Ectodermal cell (in vitro differentiated cells): ENCODE measurements around the gene CACHD1.

Source experiments
- H3K27ac ChIP-seq: 2 replicates; pipeline ENCODE4 v1.7.0; 2013; ENCODE audit warnings: mild to moderate bottlenecking, low read depth, low read length; ENCODE audit not compliant: insufficient read depth, poor library complexity, severe bottlenecking
- H3K27me3 ChIP-seq: 2 replicates; pipeline ENCODE4 v1.7.0; 2013; ENCODE audit warnings: mild to moderate bottlenecking, low read length; ENCODE audit not compliant: insufficient read depth, control insufficient read depth, poor library complexity, severe bottlenecking
- H3K36me3 ChIP-seq: one replicate; pipeline ENCODE4 v1.7.0; 2013; ENCODE audit warnings: low read length; ENCODE audit not compliant: control insufficient read depth, insufficient read depth
- H3K4me1 ChIP-seq: one replicate; pipeline ENCODE4 v1.7.0; 2013; ENCODE audit warnings: low read length; ENCODE audit not compliant: control insufficient read depth, insufficient read depth
- H3K4me3 ChIP-seq: 2 replicates; pipeline ENCODE4 v1.7.0; 2013; ENCODE audit warnings: low read depth, low read length, control low read depth; ENCODE audit not compliant: insufficient read depth
- H3K9me3 ChIP-seq: 2 replicates; pipeline ENCODE4 v1.7.0; 2013; ENCODE audit warnings: mild to moderate bottlenecking, low read length, moderate library complexity; ENCODE audit not compliant: control insufficient read depth
- WGBS, 2 experiments: methylation state at CpG; one replicate each; pipeline ENCODE4 v1.1.7; 2013; ENCODE audit warnings: missing lambda C conversion rate in 2 of 2; 5-methylcytosine and 5-hydroxymethylcytosine counted together

The CACHD1 gene

DNA sequence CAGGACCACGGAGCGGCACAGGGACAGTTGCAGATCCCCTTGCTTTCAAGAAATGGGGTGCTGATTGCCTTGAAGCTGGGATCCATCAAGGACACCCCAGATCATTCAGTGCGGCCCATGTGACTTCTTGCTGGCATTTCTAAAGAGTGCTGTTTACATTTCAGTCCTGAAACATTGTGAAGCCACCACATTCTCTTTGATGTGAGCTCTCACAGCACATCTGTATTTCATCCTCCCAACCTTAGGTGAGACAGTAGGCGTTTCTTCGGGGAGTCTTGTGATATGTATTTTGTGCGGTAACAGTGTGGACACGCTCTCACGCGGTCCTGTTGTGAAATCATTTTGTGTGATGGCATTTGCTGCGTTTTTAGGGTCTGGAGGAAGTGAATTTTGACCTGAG is 57.2 kb downstream of the CACHD1 start:
- no peak overlapping the region for H3K4me3 ChIP-seq
- peaks cover 37% of the 10 kb centered on the region for H3K4me1 ChIP-seq
- WGBS, 2 experiments: 86 to 89% methylated on average over 10 of the region's 10 CpGs
- no peak overlapping the region for H3K27ac ChIP-seq
- H3K9me3 ChIP-seq: no peaks in the 10 kb centered on the region
- H3K36me3 ChIP-seq: no peaks in the 10 kb centered on the region
- H3K27me3 ChIP-seq: no peaks in the 10 kb centered on the region

DNA sequence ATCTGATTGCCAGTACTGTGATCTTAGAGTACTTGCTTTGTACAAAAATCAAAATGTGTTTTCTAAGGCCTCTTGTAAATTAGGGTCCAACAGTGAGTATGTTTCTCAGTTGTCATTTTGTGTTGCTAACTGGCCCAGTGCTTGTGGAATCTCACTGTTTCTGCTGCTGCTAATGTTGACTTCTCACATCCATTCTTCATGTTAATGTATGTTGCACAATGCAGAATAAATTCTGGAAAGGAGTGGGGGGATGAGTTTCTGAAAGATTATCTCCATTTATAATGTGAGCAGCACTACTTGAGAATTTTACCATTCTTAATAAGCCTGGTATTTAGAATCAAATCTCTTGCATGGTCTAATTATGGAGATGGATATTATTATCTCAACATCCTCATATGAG is 57.9 kb downstream of the CACHD1 start:
- H3K27ac ChIP-seq: no peak overlapping the region
- no peaks in the 10 kb centered on the region for H3K36me3 ChIP-seq
- H3K9me3 ChIP-seq: no peaks in the 10 kb centered on the region
- no peaks in the 10 kb centered on the region for H3K27me3 ChIP-seq
- peaks cover 31% of the 10 kb centered on the region for H3K4me1 ChIP-seq
- H3K4me3 ChIP-seq: no peak overlapping the region

DNA sequence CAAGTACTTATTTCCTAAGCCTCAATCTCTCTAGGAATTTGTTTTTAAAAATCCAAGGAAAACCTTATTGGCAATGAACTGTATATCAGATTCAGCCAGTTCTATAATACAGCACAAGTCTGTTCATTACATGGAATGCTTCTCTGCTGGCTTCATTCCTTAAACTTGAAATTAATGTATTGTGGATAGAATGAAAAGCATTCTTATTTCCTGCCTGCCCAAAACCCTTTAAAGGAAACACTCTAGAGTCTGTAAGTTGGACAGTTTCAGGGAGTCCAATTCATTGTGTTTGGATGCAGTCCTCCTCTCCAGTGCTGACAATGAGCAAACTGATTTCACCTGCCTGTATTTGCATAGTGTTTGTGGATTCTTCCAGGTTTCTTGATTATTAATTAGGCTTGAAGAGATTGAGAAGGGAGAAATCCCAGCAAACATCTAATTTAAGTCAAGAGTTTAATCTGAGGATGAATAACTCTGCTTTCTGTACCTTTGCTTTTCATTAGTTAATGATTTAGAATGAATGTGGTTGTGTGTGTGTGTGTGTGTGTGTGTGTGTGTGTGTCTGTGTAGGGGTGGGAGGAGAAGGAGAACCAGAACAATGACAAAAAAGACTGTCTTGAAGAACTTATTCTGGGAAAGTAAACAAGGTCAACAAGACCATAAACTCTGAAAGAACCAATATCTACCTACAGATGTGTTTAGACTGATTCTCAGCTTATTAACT is 61.2 kb downstream of the CACHD1 start:
- no peak overlapping the region for H3K27ac ChIP-seq
- no peaks in the 10 kb centered on the region for H3K27me3 ChIP-seq

DNA sequence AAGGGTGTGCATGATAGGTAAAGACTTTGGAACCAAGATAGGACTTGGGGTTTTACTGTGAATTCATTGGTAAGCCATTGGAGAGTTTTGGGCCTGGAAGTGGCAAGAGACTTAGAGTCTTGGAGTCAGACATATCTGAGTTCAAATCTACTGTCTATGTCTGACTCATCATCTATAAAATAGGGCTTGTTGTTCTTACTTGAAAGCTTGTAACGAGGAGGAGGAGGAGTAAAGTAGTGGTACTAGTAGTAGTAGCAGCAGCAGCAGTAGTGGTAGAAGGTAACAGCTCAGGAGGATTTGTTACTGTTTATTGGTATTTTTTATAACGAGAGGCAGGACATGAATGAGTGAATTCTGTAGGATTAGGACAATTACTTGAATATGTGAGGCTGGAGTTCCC is 62.7 kb downstream of the CACHD1 start:
- 95 to 97% methylated on average over 2 of the region's 2 CpGs for WGBS, 2 experiments
- peaks cover 16% of the 10 kb centered on the region for H3K4me1 ChIP-seq

More for the DNA sequence above, 61.2 kb downstream of the CACHD1 start:
- H3K36me3 ChIP-seq: peaks cover 3% of the 10 kb centered on the region
- H3K9me3 ChIP-seq: no peaks in the 10 kb centered on the region
- peaks cover 13% of the 10 kb centered on the region for H3K4me1 ChIP-seq
- H3K4me3 ChIP-seq: no peak overlapping the region

DNA sequence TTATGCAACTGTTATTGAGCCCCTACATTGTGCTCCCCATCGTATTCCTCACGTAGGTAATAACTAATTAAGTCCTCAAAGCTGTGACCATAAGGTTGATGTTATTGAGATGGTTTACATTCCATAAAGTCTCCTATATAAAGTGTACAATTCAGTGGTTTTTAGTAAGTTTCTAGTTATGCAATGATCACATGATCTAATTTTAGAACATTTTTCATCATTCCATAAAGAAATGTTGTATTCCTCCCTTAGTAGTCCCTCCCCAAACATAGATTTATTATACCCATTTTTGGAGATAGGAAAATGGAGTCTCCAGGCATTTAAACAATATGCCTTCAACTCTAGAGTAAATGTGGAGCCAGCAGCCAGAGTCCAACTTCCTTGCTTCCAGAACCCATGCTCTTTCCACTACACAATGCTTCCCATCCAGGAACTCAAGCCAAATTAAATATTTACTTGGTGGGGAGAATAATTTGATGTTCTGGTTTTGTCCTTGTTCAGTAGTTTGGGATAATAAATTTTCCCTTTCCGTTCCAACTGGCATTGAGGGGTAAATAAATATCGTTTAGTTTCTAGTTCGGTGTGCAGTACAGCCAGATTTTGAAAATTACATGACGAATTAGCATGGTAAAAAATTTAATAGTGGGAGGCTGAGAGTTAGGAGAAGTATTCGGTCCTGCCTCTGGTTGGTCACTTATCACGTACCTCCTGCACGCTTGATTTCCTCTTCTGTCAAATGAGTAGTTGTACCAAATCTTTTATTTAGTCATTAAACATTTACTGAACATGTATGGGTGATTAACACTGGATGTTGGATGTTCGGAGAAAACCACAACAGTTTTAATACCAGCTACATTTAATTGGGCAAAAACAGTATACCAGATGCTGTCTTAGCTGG is 66.3 kb downstream of the CACHD1 start:
- no peaks in the 10 kb centered on the region for H3K9me3 ChIP-seq
- no peak overlapping the region for H3K4me3 ChIP-seq
- no peak overlapping the region for H3K27ac ChIP-seq
- whole genome bisulfite sequencing, 2 experiments: 95 to 96% methylated on average over 6 to 10 of the region's 10 CpGs
- peaks cover 42% of the 10 kb centered on the region for H3K4me1 ChIP-seq
- H3K36me3 ChIP-seq: peaks cover 3% of the 10 kb centered on the region
- H3K27me3 ChIP-seq: no peaks in the 10 kb centered on the region

More for the DNA sequence above, 62.7 kb downstream of the CACHD1 start:
- H3K4me3 ChIP-seq: no peak overlapping the region
- no peaks in the 10 kb centered on the region for H3K27me3 ChIP-seq
- peaks cover 3% of the 10 kb centered on the region for H3K36me3 ChIP-seq
- no peaks in the 10 kb centered on the region for H3K9me3 ChIP-seq
- no peak overlapping the region for H3K27ac ChIP-seq

DNA sequence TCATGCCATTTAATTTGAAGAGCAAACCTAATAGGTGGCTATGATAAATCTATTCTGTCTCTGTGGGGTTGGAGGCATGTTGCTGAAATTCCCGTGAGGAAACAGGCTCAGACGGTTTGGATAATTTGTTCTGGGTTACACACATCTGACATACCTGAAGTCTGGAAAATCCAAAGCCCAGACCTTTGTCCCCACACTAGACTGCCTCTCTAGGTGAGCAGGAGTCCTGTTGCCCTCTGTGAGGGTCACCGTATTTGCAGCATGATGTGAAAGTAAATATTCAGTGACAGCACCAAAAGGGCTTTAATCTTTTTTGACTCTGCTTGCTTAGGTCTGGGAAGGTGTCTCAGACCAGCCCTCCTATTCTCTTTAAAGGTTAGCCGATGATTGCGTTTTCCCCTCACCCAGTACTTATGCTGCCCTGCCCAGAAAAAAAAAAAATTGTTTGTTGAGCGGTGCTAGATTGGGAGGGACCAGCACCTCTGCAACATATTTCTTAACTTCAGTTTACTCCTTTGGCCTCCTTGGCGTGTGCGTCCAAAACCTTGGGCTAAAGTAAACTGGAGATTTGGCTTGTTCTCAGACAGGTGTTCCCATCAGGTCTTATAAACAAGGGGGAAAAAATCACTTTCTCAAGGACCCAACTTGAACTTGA is 67.0 kb downstream of the CACHD1 start:
- H3K27ac ChIP-seq: no peak overlapping the region
- no peaks in the 10 kb centered on the region for H3K27me3 ChIP-seq
- 78 to 81% methylated on average over 8 of the region's 8 CpGs for WGBS, 2 experiments
- peaks cover 3% of the 10 kb centered on the region for H3K36me3 ChIP-seq
- H3K9me3 ChIP-seq: no peaks in the 10 kb centered on the region
- peaks cover 42% of the 10 kb centered on the region for H3K4me1 ChIP-seq
- no peak overlapping the region for H3K4me3 ChIP-seq

DNA sequence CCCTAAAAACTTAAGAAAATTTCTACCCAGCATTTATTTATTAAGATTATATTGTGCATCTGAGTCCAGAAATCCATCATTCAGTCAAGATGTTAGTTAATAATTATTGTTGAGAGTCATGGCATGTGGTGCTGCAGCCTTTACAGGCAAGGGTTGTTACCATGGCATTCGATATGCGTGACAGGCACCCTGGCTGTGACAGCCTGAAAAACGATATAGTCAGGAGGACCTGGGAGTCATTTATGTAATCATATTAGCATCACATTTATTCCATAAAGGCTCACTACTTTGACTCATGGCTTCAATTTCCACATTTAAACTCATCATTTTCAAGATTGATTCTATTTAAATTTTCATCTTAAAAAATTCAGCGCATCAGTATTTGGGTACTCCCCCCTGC is 68.0 kb downstream of the CACHD1 start:
- H3K27me3 ChIP-seq: no peaks in the 10 kb centered on the region
- H3K36me3 ChIP-seq: peaks cover 3% of the 10 kb centered on the region
- no peak overlapping the region for H3K4me3 ChIP-seq
- H3K27ac ChIP-seq: no peak overlapping the region
- 71 to 73% methylated on average over 3 to 4 of the region's 4 CpGs for WGBS, 2 experiments
- H3K9me3 ChIP-seq: no peaks in the 10 kb centered on the region
- H3K4me1 ChIP-seq: peaks cover 42% of the 10 kb centered on the region

DNA sequence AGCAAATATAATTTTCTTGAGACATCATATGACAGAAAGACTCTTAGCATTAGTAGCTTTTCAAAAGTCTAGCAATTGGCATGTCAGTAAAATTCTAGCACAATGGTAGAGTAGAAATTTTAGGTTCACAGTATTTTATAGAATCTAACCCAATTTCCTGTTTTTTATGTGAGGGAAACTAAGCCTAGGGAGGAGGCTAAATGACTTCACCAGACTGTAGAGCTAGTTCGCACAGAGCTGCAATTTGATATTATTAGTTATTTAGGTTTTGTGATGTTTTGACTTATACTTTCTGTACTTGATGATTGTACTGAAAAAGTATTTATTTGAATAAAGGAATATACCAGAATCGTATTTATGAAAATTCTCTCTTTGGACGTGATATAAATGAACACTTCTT is 68.5 kb downstream of the CACHD1 start:
- no peak overlapping the region for H3K4me3 ChIP-seq
- no peaks in the 10 kb centered on the region for H3K27me3 ChIP-seq
- no peaks in the 10 kb centered on the region for H3K9me3 ChIP-seq
- 90 to 96% methylated on average over 3 of the region's 3 CpGs for WGBS, 2 experiments
- no peak overlapping the region for H3K27ac ChIP-seq
- H3K36me3 ChIP-seq: peaks cover 1% of the 10 kb centered on the region
- H3K4me1 ChIP-seq: peaks cover 42% of the 10 kb centered on the region

DNA sequence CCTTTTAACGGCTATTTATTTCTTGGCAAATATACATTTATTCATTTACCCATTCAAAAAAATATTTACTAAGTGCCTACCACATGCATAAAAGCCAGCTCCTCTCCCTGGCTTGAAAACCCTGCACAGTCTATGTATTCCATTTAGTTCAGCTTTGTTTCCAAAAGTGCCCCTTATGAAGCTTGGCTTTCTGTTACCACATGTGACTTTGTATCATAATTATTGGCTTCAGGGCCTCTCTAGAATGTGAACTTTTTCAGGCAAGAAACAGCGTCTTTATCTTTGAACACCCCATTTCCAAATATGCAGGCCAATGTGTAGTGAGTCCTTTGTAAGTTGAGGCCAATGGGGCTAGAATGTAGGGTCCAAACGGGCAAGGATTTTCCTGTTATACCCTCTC is 69.4 kb downstream of the CACHD1 start:
- no peaks in the 10 kb centered on the region for H3K36me3 ChIP-seq
- H3K27ac ChIP-seq: no peak overlapping the region
- peaks cover 49% of the 10 kb centered on the region for H3K4me1 ChIP-seq
- no peaks in the 10 kb centered on the region for H3K27me3 ChIP-seq
- H3K9me3 ChIP-seq: no peaks in the 10 kb centered on the region
- H3K4me3 ChIP-seq: no peak overlapping the region
- WGBS, 2 experiments: 76 to 84% methylated on average over 3 of the region's 3 CpGs

DNA sequence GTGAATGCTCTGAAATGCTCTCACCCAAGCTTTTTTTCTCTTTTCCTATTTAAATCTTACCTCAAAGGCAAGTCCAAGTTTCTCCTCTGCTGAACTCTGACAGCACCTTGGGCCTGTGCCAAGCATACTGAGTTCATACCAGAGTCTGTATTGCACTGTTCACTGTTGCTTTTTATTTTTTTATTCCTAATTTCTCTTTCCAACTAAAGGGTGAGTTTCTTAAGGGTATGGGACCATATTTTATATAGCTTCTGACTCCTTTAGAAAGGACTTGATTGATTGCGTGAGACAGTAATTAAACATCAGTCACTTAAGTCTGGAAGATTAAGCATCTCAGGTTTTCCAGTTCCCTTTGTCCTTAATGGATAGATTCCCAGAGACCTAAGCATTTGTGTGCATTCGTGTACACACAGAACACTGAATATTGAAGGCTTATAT is 69.9 kb downstream of the CACHD1 start:
- Histone ChIP-seq H3K4me3 (no peak overlapping the region), H3K36me3 (no peaks in the 10 kb centered on the region), H3K27me3 (no peaks in the 10 kb centered on the region), H3K27ac (no peak overlapping the region), H3K9me3 (no peaks in the 10 kb centered on the region), H3K4me1 (peaks cover 54% of the 10 kb centered on the region)
- 93 to 95% methylated on average over 2 of the region's 2 CpGs for WGBS, 2 experiments
